Adrenal gland (tissue), 5 donors: ENCODE data around the gene FHIT.

Experiments
- POLR2A ChIP-seq, 2 donors: fragments of 450-650 bp; IDR thresholded peaks; one replicate each; pipeline ENCODE4 v1.6.1; 2017; ENCODE audit warnings: antibody characterized with exemption in 2 of 2, mild to moderate bottlenecking in 2 of 2, moderate library complexity in 1 of 2
- TF ChIP-seq, protein P1 (sequence below), 6 experiments: fragments of 450-650 bp in 4 of 6; fragments of 200-600 bp in 2 of 6; sonication (generic) in 1 of 6; IDR thresholded peaks; 1 replicate in 5 of 6; 2 replicates in 1 of 6; pipeline versions ENCODE4 v1.5.1 to v1.8.0; 2016 to 2021; ENCODE audit warnings: antibody characterized with exemption in 6 of 6, mild to moderate bottlenecking in 2 of 6, moderate library complexity in 1 of 6
- donor health status: DM: no; HTN: no; CAD: no.

- TF ChIP-seq, protein P1, sequence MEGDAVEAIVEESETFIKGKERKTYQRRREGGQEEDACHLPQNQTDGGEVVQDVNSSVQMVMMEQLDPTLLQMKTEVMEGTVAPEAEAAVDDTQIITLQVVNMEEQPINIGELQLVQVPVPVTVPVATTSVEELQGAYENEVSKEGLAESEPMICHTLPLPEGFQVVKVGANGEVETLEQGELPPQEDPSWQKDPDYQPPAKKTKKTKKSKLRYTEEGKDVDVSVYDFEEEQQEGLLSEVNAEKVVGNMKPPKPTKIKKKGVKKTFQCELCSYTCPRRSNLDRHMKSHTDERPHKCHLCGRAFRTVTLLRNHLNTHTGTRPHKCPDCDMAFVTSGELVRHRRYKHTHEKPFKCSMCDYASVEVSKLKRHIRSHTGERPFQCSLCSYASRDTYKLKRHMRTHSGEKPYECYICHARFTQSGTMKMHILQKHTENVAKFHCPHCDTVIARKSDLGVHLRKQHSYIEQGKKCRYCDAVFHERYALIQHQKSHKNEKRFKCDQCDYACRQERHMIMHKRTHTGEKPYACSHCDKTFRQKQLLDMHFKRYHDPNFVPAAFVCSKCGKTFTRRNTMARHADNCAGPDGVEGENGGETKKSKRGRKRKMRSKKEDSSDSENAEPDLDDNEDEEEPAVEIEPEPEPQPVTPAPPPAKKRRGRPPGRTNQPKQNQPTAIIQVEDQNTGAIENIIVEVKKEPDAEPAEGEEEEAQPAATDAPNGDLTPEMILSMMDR (IDR thresholded peaks at IDR 0.05) = no peak
- TF ChIP-seq POLR2A (IDR thresholded peaks at IDR 0.05) = no peak
Observed at GRCh38 chr3:60716573-60716972, 534.7 kb downstream of the FHIT start.
